NCI-H2196 (cell line): ENCODE measurements around the gene RBM6.
"Not testable (repeated sequence)": the region's sequence is repeated elsewhere in the genome, so short reads cannot be mapped to it uniquely, and the experiment has no call there.

Experiments used
- DNase-seq: peaks from one replicate; lab custom pipeline; 2025; ENCODE audit not compliant: unreplicated experiment; lab: John Stamatoyannopoulos, UW

The RBM6 gene

DNA sequence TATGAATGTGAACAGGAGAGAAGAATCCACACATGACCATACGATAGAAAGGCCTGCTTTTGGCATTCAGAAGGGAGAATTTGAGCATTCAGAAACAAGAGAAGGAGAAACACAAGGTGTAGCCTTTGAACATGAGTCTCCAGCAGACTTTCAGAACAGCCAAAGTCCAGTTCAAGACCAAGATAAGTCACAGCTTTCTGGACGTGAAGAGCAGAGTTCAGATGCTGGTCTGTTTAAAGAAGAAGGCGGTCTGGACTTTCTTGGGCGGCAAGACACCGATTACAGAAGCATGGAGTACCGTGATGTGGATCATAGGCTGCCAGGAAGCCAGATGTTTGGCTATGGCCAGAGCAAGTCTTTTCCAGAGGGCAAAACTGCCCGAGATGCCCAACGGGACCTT is 28.4 kb downstream of the RBM6 start:
- no peak for DNase-seq

DNA sequence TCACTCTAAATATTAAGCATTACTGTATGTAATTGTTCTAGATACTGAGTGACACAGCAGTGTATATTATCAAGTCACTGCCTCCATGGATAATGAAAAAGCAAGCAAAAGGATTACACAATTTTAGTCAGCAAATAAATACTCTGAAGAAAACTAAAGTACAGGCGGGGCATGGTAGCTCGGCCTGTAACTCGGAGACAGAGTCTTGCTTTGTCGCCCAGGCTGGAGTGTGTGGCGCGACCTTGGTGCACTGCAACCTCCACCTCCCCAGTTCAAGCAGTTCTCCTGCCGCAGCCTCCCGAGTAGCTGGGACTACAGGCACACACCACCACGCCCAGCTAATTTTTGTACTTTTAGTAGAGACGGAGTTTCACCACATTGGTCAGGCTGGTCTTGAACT is 32.7 kb downstream of the RBM6 start:
- DNase-seq: no peak

DNA sequence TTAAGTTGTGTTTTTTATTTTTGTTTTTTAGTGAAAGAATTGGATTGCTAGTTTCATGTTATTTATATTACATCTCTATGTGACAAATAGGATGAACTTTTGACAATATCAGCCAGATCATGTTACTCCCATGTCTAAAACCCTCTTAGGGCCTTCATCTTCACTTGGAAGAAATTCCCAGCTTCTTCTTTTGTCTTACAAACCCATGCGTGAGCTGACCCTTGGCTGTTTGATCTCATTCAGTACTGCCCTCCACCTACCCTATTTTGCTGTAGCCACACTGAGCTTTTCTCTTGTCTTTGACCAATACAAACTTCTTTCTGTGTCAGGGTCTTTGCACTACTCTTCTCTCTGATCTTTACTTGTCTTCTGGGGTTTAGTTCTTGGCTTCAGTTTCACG is 37.0 kb downstream of the RBM6 start:
- DNase-seq: no peak

DNA sequence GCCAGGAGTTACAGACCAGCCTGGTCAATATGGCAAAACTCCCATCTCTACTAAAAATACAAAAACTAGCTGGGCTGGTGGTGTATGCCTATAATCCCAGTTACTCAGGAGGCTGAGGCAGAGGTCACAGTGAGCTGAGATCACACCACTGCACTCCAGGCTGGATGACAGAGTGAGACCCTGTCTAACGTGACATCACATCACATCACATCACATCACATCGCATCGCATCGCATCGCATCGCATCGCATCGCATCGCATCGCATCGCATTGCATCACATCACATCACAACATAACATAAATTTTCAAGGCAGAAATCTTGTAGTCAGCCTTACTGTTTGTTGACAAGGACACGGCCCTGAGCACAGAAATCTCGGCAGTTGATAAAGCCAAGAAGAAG is 44.4 kb downstream of the RBM6 start:
- DNase-seq: no peak

DNA sequence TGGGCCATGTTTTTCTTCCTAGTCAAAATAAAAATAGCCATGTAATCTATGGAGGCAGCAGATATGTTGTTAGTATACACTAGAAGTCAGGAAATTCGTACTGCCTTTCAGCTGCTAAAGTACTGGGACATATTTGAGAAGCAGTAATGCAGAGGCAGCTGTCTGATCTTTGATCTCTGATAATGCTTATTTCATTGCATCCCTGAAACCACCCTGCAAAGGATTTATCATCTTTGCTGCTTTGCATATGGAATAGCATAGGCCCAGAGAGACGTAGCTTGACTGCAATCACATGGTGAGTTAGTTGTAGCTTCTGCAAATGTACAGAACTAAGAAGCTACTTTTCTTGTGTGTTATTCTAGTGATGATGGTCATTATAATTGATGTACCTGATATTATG is 52.4 kb downstream of the RBM6 start:
- no peak for DNase-seq

DNA sequence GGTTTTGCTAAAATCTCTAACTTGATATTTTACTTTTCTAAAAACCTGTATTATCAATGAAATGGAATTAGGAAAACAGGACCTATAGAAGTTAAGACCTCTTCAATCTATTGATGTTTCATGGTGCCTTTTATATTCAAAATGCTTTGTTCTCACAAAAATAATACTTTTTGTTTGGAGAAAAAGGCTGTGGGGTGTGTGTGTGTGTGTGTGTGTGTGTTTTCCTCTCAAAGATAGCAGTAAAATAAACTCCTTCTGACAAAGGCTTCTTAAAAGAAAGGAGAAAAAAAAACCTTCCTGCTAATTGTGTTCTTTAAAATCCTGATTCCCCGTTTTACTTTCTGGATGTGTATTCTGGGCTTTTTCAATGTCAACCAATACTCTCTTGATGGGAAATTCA is 54.5 kb downstream of the RBM6 start:
- DNase-seq: no peak

DNA sequence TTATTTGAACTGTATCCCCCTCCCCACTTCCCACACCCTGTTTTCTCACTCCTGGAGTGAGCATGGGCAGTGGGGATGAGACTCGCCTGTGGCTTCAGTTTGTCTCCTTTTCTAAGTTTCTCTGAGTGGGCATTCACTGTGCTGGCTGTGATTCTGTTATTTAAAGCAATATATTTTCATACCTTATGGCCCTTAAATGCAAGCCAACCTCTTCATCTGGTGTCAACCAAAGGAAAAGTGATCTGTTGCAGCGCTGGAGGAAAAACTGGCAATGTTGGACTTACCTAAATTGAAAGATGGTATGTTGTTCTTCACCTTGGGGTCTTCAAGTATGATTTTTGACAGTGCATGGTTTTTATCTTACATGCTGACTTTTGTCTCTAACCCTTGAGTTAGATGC is 56.1 kb downstream of the RBM6 start:
- no peak for DNase-seq

DNA sequence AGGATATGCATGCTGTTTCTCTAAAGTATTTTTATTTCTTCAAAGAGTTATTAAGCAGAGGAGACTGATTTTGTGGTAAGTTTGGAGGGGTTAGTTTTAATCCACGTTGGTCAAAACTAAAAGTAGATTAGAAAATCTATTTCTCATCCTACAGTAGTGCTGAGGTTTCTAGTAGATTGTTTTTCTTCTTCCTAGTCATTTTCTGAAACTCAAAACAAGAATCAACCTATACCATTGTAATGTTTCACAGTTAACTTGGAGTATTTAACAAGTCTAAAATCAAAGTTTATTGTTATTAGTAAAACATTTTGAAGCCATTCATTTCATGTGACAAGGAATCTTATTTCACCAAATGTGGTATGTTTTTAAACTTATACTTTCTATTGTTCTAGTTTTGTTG is 57.9 kb downstream of the RBM6 start:
- DNase-seq: no peak

DNA sequence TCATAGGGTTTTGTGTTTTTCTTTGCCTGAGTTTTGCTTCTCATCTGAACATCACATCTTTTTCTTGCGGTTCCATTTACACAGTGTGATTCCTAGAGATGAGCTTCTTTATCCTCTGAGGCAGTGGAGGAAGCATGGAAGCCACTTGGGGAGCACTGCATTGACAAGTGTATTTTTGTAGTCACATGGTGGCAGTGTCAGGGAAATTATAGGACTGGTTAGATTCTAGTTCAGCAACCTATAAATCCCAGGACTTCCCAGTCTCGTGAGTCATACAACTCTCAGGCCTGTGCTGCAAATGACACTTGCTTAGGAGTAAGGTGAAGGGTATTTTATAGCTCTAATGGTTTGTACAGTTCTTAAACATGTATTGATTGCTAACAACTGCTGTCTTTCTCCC is 58.4 kb downstream of the RBM6 start:
- no peak for DNase-seq

DNA sequence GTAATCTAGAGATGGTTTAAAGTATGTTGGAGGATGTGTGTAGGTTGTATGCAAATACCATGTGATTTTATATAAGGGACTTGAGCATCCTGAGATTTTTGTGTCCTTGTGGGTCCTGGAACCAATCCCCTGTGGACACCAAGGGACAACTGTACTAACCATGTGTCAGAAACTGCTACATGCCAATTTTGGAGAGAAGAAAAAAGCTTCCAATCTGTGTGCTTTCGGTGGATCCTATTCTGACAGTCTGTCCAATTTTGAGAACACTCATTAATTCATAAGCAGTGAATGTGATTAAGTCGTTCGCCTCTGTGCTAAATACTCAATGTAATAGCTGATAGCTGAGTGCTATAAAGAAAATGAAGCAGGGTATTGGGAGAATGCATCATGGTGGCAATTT is 61.6 kb downstream of the RBM6 start:
- DNase-seq: no peak

DNA sequence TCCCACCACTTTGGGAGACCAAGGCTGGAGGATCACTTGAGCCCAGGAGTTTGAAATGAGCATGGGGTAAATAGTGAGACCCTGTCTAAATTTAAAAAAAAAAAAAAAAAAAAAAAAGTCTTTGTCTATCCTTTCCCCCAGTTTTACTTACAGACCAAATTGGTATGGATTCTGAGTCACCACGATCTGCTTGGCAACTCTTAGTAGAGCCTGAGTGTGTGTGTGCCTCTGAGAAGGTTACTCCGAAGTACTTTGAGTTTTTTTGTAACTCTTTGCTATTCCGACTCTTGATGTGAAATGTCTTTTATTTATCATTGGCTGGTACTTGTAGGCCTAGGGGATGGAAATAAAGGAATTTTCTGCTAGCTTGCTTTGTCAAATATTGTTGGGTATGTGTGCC is 63.3 kb downstream of the RBM6 start:
- no peak for DNase-seq

DNA sequence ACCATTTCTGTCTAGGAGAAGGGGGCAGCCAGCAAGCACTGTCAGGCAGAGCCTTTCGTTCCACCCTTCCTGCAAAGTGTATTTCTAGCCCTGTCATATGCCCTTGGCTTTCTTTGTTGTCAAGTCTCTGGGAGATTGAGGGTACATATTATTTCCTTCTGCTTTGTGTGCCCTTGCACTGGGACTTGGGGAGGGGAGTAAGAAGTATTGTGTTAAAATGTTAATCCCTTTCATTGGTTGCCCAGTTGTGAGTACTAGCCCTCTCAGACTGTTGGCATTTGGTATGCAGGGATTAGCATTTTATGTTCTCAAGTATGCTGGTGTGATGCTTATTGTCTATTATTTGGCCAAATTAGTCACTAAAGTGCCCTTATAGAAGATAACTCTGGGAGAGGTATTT is 63.9 kb downstream of the RBM6 start:
- no peak for DNase-seq

DNA sequence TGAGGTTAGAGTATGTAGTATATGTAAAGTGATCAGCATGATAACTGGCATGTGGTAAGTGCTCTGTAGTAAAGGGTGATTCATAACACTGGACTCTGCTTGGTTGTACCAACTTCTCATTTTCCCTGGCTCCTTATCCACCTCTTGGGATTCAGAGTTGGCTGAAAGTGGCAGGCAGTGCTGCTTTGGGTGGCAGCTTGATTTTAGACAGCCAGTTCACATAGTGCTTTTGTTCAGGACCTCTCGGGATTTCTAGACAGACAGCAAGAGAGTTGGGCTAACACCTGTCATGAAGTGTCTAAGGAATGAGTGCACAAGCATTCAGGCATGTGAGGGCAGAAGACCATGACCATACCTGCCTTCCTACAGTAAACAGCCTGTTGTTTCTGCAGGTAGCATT is 69.0 kb downstream of the RBM6 start:
- DNase-seq: no peak

DNA sequence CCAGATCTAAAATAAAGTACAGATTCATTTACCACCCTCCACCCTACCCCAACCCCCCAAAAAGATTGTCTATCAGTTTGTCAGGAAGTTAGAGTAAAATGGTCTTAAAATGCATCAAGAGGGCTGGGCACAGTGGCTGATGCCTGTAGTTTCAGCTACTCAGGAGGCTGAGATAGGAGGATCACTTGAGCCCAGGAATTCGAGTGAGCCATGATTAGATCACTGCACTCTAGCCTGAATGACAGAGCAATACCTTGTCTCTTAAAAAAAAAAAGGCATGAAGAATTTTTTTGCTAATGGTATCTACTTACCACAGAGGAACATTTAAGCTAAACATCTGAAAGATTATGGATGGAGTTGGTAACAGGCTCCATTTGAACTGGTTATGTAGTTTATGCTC is 71.0 kb downstream of the RBM6 start:
- no peak for DNase-seq

DNA sequence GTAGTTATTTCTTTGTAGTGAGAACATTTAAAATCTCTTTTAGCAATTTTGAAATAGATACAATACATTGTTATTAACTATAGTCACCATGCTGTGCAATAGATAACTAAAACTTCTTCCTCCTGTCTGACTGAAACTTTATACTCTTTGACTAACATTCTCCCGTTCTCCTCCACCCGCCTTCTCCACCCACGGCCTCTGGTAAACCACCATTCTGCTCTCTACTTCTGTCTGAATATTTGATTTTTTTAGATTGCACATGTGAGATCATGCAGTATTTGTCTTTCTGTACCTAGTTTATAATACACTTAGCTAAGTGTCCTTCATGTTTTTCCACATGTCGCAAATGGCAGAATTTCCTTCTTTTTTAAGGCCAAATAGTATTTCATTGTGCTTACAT is 76.0 kb downstream of the RBM6 start:
- no peak for DNase-seq

DNA sequence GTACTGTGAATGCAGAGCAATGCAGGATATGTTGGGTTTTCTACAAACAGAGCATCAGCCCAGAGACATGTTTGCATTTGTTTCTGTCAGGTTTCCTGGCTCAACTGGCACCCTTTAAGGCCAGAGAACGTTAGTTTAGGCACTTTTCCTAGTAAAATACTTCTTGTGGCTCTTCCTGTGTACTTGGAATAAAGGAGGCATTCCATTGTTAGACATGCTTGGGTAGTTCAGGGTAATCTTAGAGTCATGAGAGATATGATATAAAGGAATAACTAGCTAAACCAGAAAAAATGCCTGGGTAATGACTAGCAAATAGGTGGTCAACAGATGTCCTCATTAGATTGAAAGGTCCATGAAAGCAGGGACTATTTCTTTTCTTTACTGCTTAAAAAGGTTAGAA is 88.4 kb downstream of the RBM6 start:
- no peak for DNase-seq

DNA sequence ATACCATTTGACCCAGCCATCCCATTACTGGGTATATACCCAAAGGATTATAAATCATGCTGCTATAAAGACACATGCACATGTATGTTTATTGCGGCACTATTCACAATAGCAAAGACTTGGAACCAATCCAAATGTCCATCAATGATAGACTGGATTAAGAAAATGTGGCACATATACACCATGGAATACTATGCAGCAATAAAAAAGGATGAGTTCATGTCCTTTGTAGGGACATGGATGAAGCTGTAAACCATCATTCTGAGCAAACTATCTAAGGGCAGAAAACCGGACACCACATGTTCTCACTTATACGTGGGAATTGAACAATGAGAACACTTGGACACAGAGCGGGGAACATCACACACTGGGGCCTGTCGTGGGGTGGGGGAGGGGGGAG is 91.3 kb downstream of the RBM6 start:
- DNase-seq: not testable (repeated sequence)

DNA sequence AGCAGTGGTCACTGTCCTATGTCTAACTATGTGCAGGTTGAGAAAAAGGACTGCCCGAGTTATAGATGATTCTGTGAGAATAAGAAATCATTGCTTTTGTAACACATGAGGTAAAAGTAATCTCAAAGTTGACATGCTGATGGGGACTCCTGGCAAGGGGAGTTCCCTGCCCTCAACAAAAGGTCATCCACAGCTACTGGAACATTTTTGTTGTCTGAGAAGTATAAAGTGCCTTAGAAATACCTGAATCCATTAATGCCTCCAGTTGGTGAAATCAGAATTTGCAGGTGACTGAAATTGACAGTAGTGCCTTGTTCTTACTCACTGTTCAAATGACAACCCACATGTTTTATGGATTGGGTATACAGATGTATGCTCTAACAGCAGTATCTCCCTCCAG is 105.0 kb downstream of the RBM6 start:
- no peak for DNase-seq

DNA sequence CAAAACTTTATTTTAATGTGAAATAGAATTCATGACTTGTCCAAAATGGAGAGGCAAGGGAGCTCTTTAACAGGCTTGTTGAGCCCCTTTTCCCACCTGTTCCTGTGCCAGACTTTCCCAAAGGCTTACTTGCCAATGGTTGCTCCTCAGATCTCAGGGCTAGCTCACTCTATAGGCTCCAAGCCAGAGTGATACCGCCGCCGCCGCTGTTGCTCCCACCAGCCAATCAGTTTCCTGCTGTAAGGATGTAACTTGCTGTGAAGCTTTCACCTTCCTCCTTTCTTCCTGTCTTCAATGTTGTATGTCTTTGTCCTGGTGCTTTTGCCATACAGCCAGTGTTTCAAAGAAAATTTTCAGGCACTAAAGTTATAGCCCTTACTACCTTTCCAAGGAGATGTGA is 107.5 kb downstream of the RBM6 start:
- no peak for DNase-seq

DNA sequence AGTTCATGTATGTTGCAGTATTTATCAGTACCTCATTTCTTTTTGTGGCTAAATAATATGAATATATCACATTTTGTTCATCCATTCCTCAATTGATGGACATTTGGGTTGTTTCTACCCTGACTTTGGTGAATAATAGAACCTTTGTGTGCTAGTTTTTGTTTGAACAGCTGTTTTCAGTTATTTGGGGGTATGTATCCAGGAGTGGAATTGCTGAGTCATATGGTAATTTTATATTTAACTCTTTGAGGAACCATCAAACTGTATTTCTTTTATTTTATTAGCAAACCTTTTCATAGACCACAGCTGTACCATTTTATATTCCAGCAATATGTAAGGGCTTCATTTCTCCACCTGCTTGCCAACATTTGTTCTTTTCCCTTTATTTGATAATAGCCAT is 110.4 kb downstream of the RBM6 start:
- no peak for DNase-seq

DNA sequence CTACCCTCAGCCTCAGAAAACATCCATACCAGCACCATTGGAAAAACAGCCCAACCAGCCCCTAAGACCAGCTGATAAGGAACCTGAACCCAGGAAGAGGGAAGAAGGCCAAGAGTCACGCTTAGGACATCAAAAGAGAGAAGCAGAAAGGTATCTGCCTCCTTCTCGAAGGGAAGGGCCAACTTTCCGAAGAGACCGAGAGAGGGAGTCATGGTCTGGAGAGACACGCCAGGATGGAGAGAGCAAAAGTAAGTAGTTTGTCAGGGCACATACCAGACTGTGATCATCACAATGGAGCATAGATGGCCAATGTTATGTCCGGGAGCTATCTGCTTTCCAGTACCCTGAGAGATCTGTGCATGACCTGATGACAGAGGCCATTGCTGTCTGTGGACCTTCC is 117.8 kb downstream of the RBM6 start:
- no peak for DNase-seq

DNA sequence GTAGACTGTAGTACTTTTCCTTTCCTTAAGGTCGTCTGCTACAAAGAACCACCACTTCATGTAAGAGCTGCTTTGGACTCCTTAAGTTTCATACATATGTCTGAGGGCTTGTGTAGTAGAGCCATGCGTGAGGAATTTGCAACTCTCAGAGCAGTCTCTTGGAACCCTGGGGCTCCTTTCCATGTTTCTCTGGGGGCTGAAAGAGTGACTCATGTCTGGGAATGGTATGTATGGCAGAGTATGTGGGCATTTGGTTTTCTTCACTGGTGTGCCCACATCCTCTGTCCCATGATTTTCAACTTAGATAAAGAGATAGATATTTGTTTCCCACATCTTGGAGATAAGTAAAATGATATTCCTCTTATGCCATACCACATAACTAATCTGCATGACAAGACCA is 128.2 kb downstream of the RBM6 start:
- DNase-seq: no peak

DNA sequence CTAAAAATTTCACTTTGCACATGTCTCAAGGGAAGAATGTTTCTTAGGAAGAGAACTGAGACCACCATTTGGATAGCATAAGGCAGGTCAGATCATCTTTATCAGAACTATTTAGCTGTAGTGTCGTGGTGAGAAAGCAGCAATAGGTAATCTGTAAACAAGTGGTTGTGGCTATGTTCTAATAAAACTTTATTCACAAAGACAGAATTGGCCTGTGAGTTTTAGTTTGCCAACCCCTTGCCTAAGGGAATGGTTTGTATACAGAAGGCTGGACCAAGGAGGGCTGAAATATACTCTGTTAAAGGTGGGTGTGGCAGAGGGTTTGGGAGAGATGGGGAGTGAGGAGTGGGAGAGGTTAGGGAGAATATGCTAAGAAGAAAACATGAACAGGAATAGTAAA is 138.1 kb downstream of the RBM6 start:
- DNase-seq: no peak

DNA sequence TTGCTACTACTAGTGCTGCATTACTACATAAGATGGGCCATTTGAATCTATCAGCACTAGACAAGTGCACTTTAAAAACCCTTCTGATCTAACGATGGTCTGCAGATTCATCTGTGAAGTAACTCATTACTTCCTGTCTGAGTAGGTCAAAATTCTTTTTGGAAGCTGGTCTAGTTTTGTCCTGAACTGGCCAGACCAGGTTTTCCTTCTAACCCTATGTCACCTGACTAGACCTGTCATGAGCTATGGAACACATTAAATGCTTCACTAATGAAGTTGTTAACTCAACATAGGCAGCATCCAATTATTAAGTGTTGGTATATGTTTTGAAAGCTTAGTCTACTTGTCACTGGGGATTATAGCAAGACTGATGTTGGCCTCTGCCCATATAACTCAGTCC is 138.7 kb downstream of the RBM6 start:
- no peak for DNase-seq
